Glutamatergic neuron (in vitro differentiated cells): ENCODE data around the gene SLC6A11. TPM values are rescaled to one million over a fixed set of nuclear protein-coding genes. Genes with fewer than 3 reads are reported as not detected.

ENCODE experiments used
- DNase-seq: peaks from one replicate; pipeline ENCODE4 v3.0.0; 2022
- H3K27ac Mint-ChIP-seq: one replicate; pipeline ENCODE4 v1.8.0; 2020; ENCODE audit warnings: mild to moderate bottlenecking, mixed read lengths, inconsistent platforms; ENCODE audit not compliant: unreplicated experiment
- H3K27me3 Mint-ChIP-seq: one replicate; pipeline ENCODE4 v1.8.0; 2020; ENCODE audit warnings: mild to moderate bottlenecking, moderate library complexity, mixed read lengths, inconsistent platforms; ENCODE audit not compliant: unreplicated experiment
- H3K36me3 Mint-ChIP-seq: one replicate; pipeline ENCODE4 v1.8.0; 2020; ENCODE audit warnings: mild to moderate bottlenecking, mixed read lengths, inconsistent platforms; ENCODE audit not compliant: unreplicated experiment
- H3K4me1 Mint-ChIP-seq: one replicate; pipeline ENCODE4 v1.8.0; 2020; ENCODE audit warnings: mild to moderate bottlenecking, low read depth, mixed read lengths, inconsistent platforms; ENCODE audit not compliant: unreplicated experiment
- H3K4me3 Mint-ChIP-seq: one replicate; pipeline ENCODE4 v1.8.0; 2020; ENCODE audit warnings: mild to moderate bottlenecking, mixed read lengths, inconsistent platforms; ENCODE audit not compliant: unreplicated experiment
- H3K9me3 Mint-ChIP-seq: one replicate; pipeline ENCODE4 v1.8.0; 2020; ENCODE audit warnings: mild to moderate bottlenecking, moderate library complexity, mixed read lengths, inconsistent platforms; ENCODE audit not compliant: unreplicated experiment
- total RNA-seq: library from RNA; stranded (reverse); fragmentation: NEBNext Ultra II Directional; extraction: Animal tissue kit (Norgen Biotek cat#: 25700); gene quantifications from one replicate; pipeline ENCODE4 v1.2.1, GENCODE V29; 2021; ENCODE audit not compliant: unreplicated experiment
- TF ChIP-seq, protein P1 (sequence below): fragments of 200-600 bp; sonication (generic); IDR thresholded peaks from one replicate; pipeline ENCODE4 v1.5.0; 2021; ENCODE audit not compliant: partially characterized antibody, unreplicated experiment

Gene SLC6A11
- total RNA-seq, 1 donor from 2014 or later = not detected

DNA sequence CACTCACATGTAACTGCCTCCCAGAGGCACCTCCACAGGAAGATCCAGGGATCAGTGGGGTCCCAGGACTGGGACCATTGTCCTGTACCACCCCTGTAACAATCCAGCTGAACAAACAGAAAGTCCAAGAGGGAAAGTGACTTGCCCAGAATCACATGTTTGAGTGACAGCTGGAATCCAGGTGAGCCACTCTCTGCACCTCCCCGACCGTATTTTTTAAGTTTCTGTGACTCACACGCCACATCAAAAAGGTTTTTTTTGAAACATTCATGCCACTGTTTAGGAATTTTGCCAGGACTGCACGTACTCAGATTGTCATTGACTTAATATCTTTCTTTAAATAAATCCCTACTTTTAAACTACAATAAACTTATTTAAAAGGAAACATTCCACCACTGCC, 166.8 kb downstream of the SLC6A11 start:
- no peak for DNase-seq
- Mint-ChIP-seq H3K4me1 (peaks cover 4% of the 10 kb centered on the region), H3K27ac (no peak overlapping the region), H3K36me3 (no peaks in the 10 kb centered on the region), H3K27me3 (peaks cover 2% of the 10 kb centered on the region), H3K9me3 (peaks cover 1% of the 10 kb centered on the region), H3K4me3 (no peak overlapping the region)
- TF ChIP-seq, protein P1, sequence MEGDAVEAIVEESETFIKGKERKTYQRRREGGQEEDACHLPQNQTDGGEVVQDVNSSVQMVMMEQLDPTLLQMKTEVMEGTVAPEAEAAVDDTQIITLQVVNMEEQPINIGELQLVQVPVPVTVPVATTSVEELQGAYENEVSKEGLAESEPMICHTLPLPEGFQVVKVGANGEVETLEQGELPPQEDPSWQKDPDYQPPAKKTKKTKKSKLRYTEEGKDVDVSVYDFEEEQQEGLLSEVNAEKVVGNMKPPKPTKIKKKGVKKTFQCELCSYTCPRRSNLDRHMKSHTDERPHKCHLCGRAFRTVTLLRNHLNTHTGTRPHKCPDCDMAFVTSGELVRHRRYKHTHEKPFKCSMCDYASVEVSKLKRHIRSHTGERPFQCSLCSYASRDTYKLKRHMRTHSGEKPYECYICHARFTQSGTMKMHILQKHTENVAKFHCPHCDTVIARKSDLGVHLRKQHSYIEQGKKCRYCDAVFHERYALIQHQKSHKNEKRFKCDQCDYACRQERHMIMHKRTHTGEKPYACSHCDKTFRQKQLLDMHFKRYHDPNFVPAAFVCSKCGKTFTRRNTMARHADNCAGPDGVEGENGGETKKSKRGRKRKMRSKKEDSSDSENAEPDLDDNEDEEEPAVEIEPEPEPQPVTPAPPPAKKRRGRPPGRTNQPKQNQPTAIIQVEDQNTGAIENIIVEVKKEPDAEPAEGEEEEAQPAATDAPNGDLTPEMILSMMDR = no peak

DNA sequence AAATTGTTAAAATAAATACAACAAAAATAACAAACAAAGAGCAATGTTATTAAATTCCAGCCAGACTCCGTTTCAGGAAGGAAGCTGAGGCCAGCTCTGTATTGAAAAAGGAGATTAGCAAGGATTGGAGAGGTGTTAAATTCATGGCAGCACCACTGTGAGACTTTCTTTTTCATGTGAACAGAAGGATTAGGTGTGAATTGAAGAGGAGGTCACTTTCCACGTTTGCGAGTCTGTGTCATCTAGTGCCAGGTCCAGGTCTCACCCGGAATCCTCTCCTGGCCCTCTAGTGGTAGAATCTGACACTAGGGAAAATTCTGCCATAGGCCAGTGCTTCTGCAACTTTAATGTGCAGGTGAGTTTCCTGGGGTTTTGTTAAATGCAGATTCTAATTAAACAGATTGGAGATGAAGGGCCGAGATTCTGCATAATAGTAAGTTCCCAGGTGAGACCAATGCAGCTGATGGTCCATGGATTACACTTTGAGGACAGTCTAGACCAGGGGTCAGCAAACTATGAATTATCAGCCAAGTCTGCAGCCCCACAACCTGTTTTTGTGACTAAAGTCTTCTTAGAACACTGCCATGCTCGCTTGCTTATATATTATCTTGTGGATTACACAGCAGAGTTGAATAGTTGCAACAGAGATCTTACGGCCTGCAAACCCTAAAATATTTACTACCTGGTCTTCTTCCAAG, 167.3 kb downstream of the SLC6A11 start:
- H3K36me3 Mint-ChIP-seq = no peaks in the 10 kb centered on the region
- peaks cover 3% of the 10 kb centered on the region for H3K27me3 Mint-ChIP-seq
- peaks cover 1% of the 10 kb centered on the region for H3K9me3 Mint-ChIP-seq
- H3K4me3 Mint-ChIP-seq = no peak overlapping the region
- TF ChIP-seq, protein P1 = peak; percentile 88
- no peak for DNase-seq
- H3K4me1 Mint-ChIP-seq = peaks cover 4% of the 10 kb centered on the region
- H3K27ac Mint-ChIP-seq = no peak overlapping the region

DNA sequence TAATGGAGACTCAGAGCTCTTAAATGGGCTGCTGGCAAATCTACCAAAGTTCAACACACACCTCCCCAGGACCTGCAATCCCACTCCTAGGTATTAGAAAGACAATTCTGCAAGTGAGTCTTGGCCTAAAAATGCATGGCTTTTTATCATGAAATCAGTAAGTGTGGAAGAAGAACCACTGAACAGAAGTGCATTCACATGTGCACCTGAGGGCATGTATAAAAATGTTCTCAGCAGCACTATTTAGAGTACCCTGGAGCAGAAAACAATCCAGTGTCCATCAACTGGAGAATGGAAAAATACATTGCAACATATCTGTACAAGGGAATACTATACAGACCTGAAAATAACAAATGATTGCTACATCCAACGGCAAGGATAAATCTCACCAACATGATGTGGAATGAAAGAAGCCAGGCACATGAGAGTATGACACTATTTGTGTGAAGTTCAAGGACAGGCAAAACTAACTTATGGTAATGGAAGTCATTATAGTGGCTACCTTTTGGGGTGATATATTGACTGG, 168.4 kb downstream of the SLC6A11 start:
- H3K27ac Mint-ChIP-seq = no peak overlapping the region
- no peak overlapping the region for H3K4me3 Mint-ChIP-seq
- H3K36me3 Mint-ChIP-seq = no peaks in the 10 kb centered on the region
- H3K27me3 Mint-ChIP-seq = peaks cover 6% of the 10 kb centered on the region
- DNase-seq = no peak
- H3K4me1 Mint-ChIP-seq = peaks cover 4% of the 10 kb centered on the region
- H3K9me3 Mint-ChIP-seq = peaks cover 1% of the 10 kb centered on the region
- TF ChIP-seq, protein P1 = no peak

DNA sequence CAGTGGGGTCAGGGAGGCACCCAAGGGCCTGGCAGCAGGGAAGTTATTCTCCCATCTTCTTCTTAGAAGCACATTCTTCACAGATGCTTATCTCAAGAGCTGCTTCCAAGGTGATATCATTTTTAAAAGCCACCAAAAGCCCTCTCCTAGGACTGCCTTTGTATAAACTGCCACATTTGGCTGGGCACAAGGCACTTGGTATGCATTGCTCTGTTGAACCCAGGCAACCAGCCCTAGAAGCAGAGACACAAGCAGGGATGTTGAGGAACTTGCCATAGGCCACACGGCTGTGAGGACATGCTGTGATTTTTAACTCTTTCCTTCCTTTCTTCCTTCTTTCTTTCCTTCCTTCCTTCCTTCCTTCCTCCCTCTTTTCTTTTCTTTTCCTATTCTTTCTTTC, 169.2 kb downstream of the SLC6A11 start:
- Mint-ChIP-seq H3K27ac (no peak overlapping the region), H3K27me3 (peaks cover 6% of the 10 kb centered on the region), H3K4me1 (peaks cover 4% of the 10 kb centered on the region), H3K4me3 (no peak overlapping the region), H3K36me3 (no peaks in the 10 kb centered on the region), H3K9me3 (peaks cover 1% of the 10 kb centered on the region)
- no peak for DNase-seq
- TF ChIP-seq, protein P1 = no peak

DNA sequence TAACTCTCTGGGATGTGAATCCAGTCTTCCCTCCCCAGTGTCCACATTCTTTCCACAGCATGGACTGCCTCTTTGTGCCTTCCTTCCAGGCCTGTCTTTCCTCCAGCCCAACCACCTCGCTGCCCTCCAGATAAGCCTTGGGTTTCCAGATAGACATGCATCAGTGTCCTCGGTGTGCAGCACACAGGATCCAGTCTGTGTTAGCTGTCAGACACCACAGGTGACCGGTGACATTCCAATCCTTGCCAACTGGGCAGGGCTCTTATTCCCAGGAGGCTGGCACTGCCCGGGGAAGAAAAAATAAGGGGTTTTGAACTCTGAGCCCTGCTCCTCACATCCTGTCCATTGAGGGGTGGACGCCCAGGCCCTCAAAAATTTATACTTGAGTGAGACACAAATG, 170.6 kb downstream of the SLC6A11 start:
- TF ChIP-seq, protein P1 = no peak
- H3K27ac Mint-ChIP-seq = no peak overlapping the region
- no peak overlapping the region for H3K4me3 Mint-ChIP-seq
- H3K4me1 Mint-ChIP-seq = peaks cover 6% of the 10 kb centered on the region
- no peak for DNase-seq
- H3K36me3 Mint-ChIP-seq = peaks cover 4% of the 10 kb centered on the region
- peaks cover 12% of the 10 kb centered on the region for H3K27me3 Mint-ChIP-seq
- peaks cover 3% of the 10 kb centered on the region for H3K9me3 Mint-ChIP-seq
